Psoas muscle (tissue), 8 donors: Measurements from ENCODE around the gene ZNF646. TPM values are rescaled to one million over a fixed set of nuclear protein-coding genes. Genes with fewer than 3 reads are reported as not detected.

Source experiments
- ATAC-seq, 4 donors: fragments of 200-7000 bp; cut with Tn5 transposase; one replicate each; pipeline ENCODE4 v1.9.1; 2020; ENCODE audit warnings: moderate library complexity in 3 of 4, mild to moderate bottlenecking in 2 of 4
- DNase-seq, 2 donors: peaks; one replicate each; pipeline ENCODE4 v3.0.0-alpha.2; 2020
- H3K27ac ChIP-seq: fragments of 200-600 bp; one replicate; pipeline ENCODE4 v1.8.0; 2022
- H3K27me3 ChIP-seq, 3 donors: fragments of 200-600 bp in 1 of 3; one replicate each; pipeline versions ENCODE4 v1.6.1 to v1.8.0; 2013 to 2022; ENCODE audit warnings: low read length in 2 of 3, mild to moderate bottlenecking in 2 of 3, moderate library complexity in 1 of 3; ENCODE audit not compliant: insufficient read depth in 3 of 3
- H3K36me3 ChIP-seq, 2 donors: fragments of 200-600 bp in 1 of 2; one replicate each; pipeline versions ENCODE4 v1.6.1 to v1.8.0; 2013 to 2022; ENCODE audit warnings: low read depth in 1 of 2, mild to moderate bottlenecking in 1 of 2, moderate library complexity in 1 of 2; ENCODE audit not compliant: insufficient read depth in 1 of 2
- H3K4me1 ChIP-seq: fragments of 200-600 bp; one replicate; pipeline ENCODE4 v1.8.0; 2022
- H3K4me3 ChIP-seq: fragments of 200-600 bp; one replicate; pipeline ENCODE4 v1.8.0; 2022; ENCODE audit warnings: mild to moderate bottlenecking
- H3K9me3 ChIP-seq: fragments of 200-600 bp; one replicate; pipeline ENCODE4 v1.8.0; 2022
- CTCF ChIP-seq: fragments of 200-600 bp; IDR thresholded peaks from one replicate; pipeline ENCODE4 v1.8.0; 2022; ENCODE audit warnings: antibody characterized with exemption
- WGBS, 3 donors: extraction: QIAGEN DNeasy Blood & Tissue Kit; methylation state at CpG; one replicate each; pipeline versions ENCODE4 v1.1.6 to v1.1.7; 2013; 5-methylcytosine and 5-hydroxymethylcytosine counted together
- intact Hi-C, 2 donors: fragments of 100-400 bp; cut with DNase I; formaldehyde crosslinking; loops; one replicate each; pipeline versions ENCODE4 v1.11.0 to v1.14.2; 2022
- polyA plus RNA-seq, 3 donors: library from polyadenylated mRNA; stranded (reverse); fragments of 200-250 nt; gene quantifications; one replicate each; pipeline ENCODE4 v1.2.3, GENCODE V29; 2013
- total RNA-seq, 4 donors: library from RNA; stranded (reverse); fragmentation: NEBNext Ultra II Directional in 2 of 4; extraction: Animal tissue kit (Norgen Biotek cat#: 25700) in 2 of 4; gene quantifications; one replicate each; pipeline versions ENCODE4 v1.2.1 to v1.2.4, GENCODE V29; 2021 to 2023
- donor health status: healthy with polysubstance abuse.
- donor health status: DM: no; HTN: no; CAD: no; lungs with moderate emphysema.
- donor health status: Bipolar disorder and iron deficiency.
- donor health status: healthy.
- donor health status: DM: yes; HTN: yes; CAD: no.
- donor health status: DM: no; HTN: no; CAD: no.
- donor health status: DM: no; HTN: no; CAD: no.
- donor health status: DM: yes; HTN: yes; CAD: no.

ZNF646 gene
- total and polyA plus RNA-seq, 7 donors: 4.0 to 22.6 (median 8.9) TPM

- Histone ChIP-seq H3K36me3 (no peaks in the 10 kb centered on the region), H3K4me3 (no peak overlapping the region), H3K27me3 (no peaks in the 10 kb centered on the region), H3K9me3 (no peaks in the 10 kb centered on the region), H3K27ac (no peak overlapping the region), H3K4me1 (no peaks in the 10 kb centered on the region)
- DNase-seq (no peak), ATAC-seq (peak; percentile 50 to 76 (median 64))
- 27 to 38% (median 35%) methylated on average over 2 of the region's 2 CpGs for WGBS, 3 donors
- intact Hi-C loops: loop anchor here in 1 of 2 donors (10.0 kb wide), 1 partner anchor 57 kb away; no protein-coding TSS in a partner anchor
- no peak for TF ChIP-seq CTCF
Observed at GRCh38 chr16:31052114-31052513, 22.1 kb upstream of the ZNF646 start.

- H3K27me3 ChIP-seq: no peaks in the 10 kb centered on the region
- WGBS, 3 donors: 84 to 89% (median 87%) methylated on average over 4 of the region's 4 CpGs
- ATAC-seq: no peak
Observed at GRCh38 chr16:31055613-31056012, 18.6 kb upstream of the ZNF646 start.

GRCh38 chr16:31061126-31061812 is 13.0 kb upstream of the ZNF646 start:
- WGBS, 3 donors: 91 to 94% (median 91%) methylated on average over 42 of the region's 42 CpGs
- H3K9me3 ChIP-seq: no peaks in the 10 kb centered on the region
- no peak for TF ChIP-seq CTCF
- peaks cover 0 to 46% of the 10 kb centered on the region in 2 donors for H3K36me3 ChIP-seq
- H3K27ac ChIP-seq: no peak overlapping the region
- no peak overlapping the region for H3K4me3 ChIP-seq
- ATAC-seq: no peak
- intact Hi-C loops: no loop called here
- DNase-seq: no peak
- H3K4me1 ChIP-seq: peaks cover 11% of the 10 kb centered on the region
- no peaks in the 10 kb centered on the region for H3K27me3 ChIP-seq

More at GRCh38 chr16:31055613-31056012, 18.6 kb upstream of the ZNF646 start:
- no peak overlapping the region for H3K4me3 ChIP-seq
- no peak for TF ChIP-seq CTCF
- H3K9me3 ChIP-seq: no peaks in the 10 kb centered on the region
- DNase-seq: no peak
- intact Hi-C loops: loop anchor here in 1 of 2 donors (10.0 kb wide), 1 partner anchor 61 kb away; no protein-coding TSS in a partner anchor
- H3K36me3 ChIP-seq: peaks cover 0 to 18% of the 10 kb centered on the region in 2 donors
- H3K27ac ChIP-seq: no peak overlapping the region
- H3K4me1 ChIP-seq: no peaks in the 10 kb centered on the region

- Histone ChIP-seq H3K4me3 (no peak overlapping the region), H3K9me3 (no peaks in the 10 kb centered on the region), H3K36me3 (peaks cover 0 to 46% of the 10 kb centered on the region in 2 donors), H3K4me1 (peaks cover 11% of the 10 kb centered on the region), H3K27me3 (no peaks in the 10 kb centered on the region), H3K27ac (no peak overlapping the region)
- TF ChIP-seq CTCF: no peak
- ATAC-seq (no peak), DNase-seq (no peak)
- intact Hi-C loops: no loop called here
- WGBS, 3 donors: 94 to 97% (median 95%) methylated on average over 53 to 54 of the region's 54 CpGs
Observed at GRCh38 chr16:31061813-31062440, 12.3 kb upstream of the ZNF646 start.
